ENCODE results near the gene EXOC3.

- no peak for TF ChIP-seq PRRX2 (CRISPR knock-in tag; IDR thresholded peaks at IDR 0.05)
- TF ChIP-seq ETV6 (CRISPR knock-in tag; IDR thresholded peaks at IDR 0.05), result no peak
- no peak for TF ChIP-seq CTCF (IDR thresholded peaks at IDR 0.05)
- TF ChIP-seq ATF2 (CRISPR knock-in tag; IDR thresholded peaks at IDR 0.05; ENCODE audit: borderline replicate concordance, low read depth), result no peak
- no peak for TF ChIP-seq ZNF121 (CRISPR knock-in tag; IDR thresholded peaks at IDR 0.05)
- TF ChIP-seq NFYB (CRISPR knock-in tag; conservative IDR thresholded peaks at IDR 0.05; ENCODE audit: low read depth), result no peak
- TF ChIP-seq ESRRA (CRISPR knock-in tag; IDR thresholded peaks at IDR 0.05; ENCODE audit: borderline replicate concordance), result no peak
- no peak for TF ChIP-seq JUN (CRISPR knock-in tag; IDR thresholded peaks at IDR 0.05)
- TF ChIP-seq ZNF138 (CRISPR knock-in tag; conservative IDR thresholded peaks at IDR 0.05), result no peak
- TF ChIP-seq CBFB (CRISPR knock-in tag; IDR thresholded peaks at IDR 0.05; ENCODE audit: low read depth), result no peak
- TF ChIP-seq CREB1 (CRISPR knock-in tag; IDR thresholded peaks at IDR 0.05), result no peak
- no peak for TF ChIP-seq MYBL2 (CRISPR knock-in tag; IDR thresholded peaks at IDR 0.05)
- no peak for TF ChIP-seq STAT6 (CRISPR knock-in tag; conservative IDR thresholded peaks at IDR 0.05; ENCODE audit: low read depth)
- no peak for TF ChIP-seq RELA (CRISPR knock-in tag; IDR thresholded peaks at IDR 0.05; ENCODE audit: borderline replicate concordance)
These were observed 38.4 kb downstream of the EXOC3 start for GRCh38 chr5:481347-481746.

Data from WTC11 (cell line).